ENCODE measurements around the gene LRRC9. TPM values are rescaled to one million over a fixed set of nuclear protein-coding genes. Genes with fewer than 3 reads are reported as not detected.
"Not testable (repeated sequence)": the region's sequence is repeated elsewhere in the genome, so short reads cannot be mapped to it uniquely, and the experiment has no call there.

The LRRC9 gene
- total and polyA plus RNA-seq, 3 donors from 2014 or later = 4.3 to 11.0 (median 10.1) TPM

DNA sequence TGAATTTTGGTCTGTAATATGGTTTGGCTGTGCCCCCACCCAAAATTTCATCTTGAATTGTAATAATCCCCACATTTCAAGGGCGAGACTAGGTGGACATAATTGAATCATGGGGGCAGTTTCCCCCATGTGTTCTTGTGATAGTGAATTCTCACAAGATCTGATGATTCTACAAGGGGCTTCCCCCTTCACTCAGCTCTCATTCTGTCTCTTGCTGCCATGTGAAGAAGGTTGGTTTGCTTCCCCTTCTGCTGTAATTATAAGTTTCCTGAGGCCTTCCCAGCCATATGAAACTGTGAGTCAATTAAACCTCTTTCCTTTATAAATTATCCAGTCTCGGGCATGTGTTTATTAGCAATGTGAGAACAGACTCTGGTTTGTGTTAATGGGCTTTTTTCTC, 5.9 kb downstream of the LRRC9 start:
- no peaks in the 10 kb centered on the region for H3K27me3 ChIP-seq
- WGBS, 2 donors = 75 to 87% methylated on average over 2 of the region's 2 CpGs
- no peak overlapping the region for H3K4me3 ChIP-seq
- H3K9me3 ChIP-seq = no peaks in the 10 kb centered on the region
- no peak for DNase-seq
- intact Hi-C loops (cut with DNase I; ENCODE audit: low total_unique reads) = no loop called here
- TF ChIP-seq POLR2A (IDR thresholded peaks at IDR 0.05) (no peak), CTCF (IDR thresholded peaks at IDR 0.05) (no peak)
- no peak overlapping the region for H3K27ac ChIP-seq
- H3K36me3 ChIP-seq (ENCODE audit: low read depth, missing control alignments) = no peaks in the 10 kb centered on the region
- no peaks in the 10 kb centered on the region for H3K4me1 ChIP-seq

DNA sequence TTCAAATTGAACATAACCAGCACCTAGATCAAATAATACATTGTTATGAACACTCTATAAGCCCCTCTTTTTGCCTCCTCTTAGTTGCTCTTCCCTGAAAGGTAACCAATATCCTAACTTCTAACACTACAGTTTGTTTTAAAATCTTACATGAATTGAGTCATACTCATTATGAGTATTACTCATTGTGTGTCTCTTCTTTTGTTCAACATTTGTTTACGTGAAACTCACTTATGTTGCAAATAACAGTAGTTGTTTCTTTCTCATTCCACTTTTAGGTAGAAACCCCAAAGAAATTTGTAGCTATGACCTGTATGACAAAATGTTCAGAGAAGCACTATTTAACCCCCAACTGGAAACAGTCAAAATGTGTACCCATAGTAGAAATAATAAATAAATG, 6.6 kb downstream of the LRRC9 start:
- WGBS, 2 donors = 96% methylated on average over 1 of the region's 1 CpG

DNA sequence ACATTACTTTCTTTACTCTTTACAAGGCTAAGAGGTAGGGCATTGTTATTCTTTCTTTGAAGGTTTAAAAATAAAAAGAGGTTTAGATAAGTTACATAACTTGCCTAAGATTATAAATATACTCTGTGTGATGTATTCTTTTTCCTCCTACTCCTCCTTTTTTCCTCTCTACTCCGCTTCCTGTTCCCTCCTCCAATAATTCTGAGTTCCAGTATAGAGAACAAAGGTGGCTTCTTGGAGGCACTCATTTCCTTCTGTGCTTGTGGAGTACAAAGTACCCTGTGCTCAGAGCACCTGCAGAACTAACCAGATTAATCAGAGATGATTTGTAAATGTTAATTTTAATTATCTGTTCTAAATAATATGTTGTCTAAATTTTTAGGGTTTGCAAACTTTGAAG, 11.3 kb downstream of the LRRC9 start:
- no peak for DNase-seq
- Histone ChIP-seq H3K27ac (no peak overlapping the region), H3K27me3 (no peaks in the 10 kb centered on the region), H3K4me3 (no peak overlapping the region), H3K36me3 (ENCODE audit: low read depth, missing control alignments) (no peaks in the 10 kb centered on the region), H3K9me3 (no peaks in the 10 kb centered on the region), H3K4me1 (no peaks in the 10 kb centered on the region)
- TF ChIP-seq CTCF (IDR thresholded peaks at IDR 0.05) = no peak
- TF ChIP-seq POLR2A (IDR thresholded peaks at IDR 0.05) = no peak
- intact Hi-C loops (cut with DNase I; ENCODE audit: low total_unique reads) = no loop called here
- WGBS, 2 donors = 61 to 74% methylated on average over 1 of the region's 1 CpG

More for the DNA sequence above, 6.6 kb downstream of the LRRC9 start:
- H3K27me3 ChIP-seq = no peaks in the 10 kb centered on the region
- no peaks in the 10 kb centered on the region for H3K9me3 ChIP-seq
- no peak for DNase-seq
- no peak overlapping the region for H3K4me3 ChIP-seq
- intact Hi-C loops (cut with DNase I; ENCODE audit: low total_unique reads) = no loop called here
- no peak overlapping the region for H3K27ac ChIP-seq
- no peaks in the 10 kb centered on the region for H3K36me3 ChIP-seq (ENCODE audit: low read depth, missing control alignments)
- H3K4me1 ChIP-seq = no peaks in the 10 kb centered on the region
- TF ChIP-seq POLR2A (IDR thresholded peaks at IDR 0.05) (no peak), CTCF (IDR thresholded peaks at IDR 0.05) (no peak)

GRCh38 chr14:59936145-59936544, 16.2 kb downstream of the LRRC9 start:
- no peak for TF ChIP-seq POLR2A (IDR thresholded peaks at IDR 0.05)
- TF ChIP-seq CTCF (IDR thresholded peaks at IDR 0.05) = no peak
- no peak for DNase-seq
- no peaks in the 10 kb centered on the region for H3K36me3 ChIP-seq (ENCODE audit: low read depth, missing control alignments)
- 47 to 75% methylated on average over 1 of the region's 1 CpG for WGBS, 2 donors
- H3K27me3 ChIP-seq = no peaks in the 10 kb centered on the region
- no peak overlapping the region for H3K27ac ChIP-seq
- no peak overlapping the region for H3K4me3 ChIP-seq
- H3K9me3 ChIP-seq = no peaks in the 10 kb centered on the region
- intact Hi-C loops (cut with DNase I; ENCODE audit: low total_unique reads) = no loop called here
- H3K4me1 ChIP-seq = no peaks in the 10 kb centered on the region

DNA sequence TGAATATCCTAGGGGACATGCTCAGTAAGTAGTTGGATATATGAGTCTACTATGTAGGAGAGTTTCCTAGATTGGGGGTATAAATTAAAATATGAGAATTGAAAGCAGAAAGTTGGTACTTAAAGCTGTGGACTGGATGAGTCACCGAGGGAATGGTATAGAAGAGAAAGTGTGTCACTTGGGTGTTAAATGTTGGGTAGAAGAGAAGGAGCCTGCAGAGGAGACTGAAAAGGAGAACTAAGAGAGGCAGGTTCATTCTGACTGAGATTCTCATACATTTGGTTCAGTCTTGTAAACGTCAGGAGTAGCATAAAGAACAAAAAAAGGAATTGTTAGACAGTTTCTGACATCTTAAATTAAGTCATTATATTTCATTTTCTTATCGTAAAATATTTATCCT, 19.9 kb downstream of the LRRC9 start:
- intact Hi-C loops (cut with DNase I; ENCODE audit: low total_unique reads) = no loop called here
- no peaks in the 10 kb centered on the region for H3K4me1 ChIP-seq
- H3K4me3 ChIP-seq = no peak overlapping the region
- DNase-seq = no peak
- TF ChIP-seq POLR2A (IDR thresholded peaks at IDR 0.05) (no peak), CTCF (IDR thresholded peaks at IDR 0.05) (no peak)
- no peak overlapping the region for H3K27ac ChIP-seq
- H3K27me3 ChIP-seq = no peaks in the 10 kb centered on the region
- H3K9me3 ChIP-seq = no peaks in the 10 kb centered on the region
- H3K36me3 ChIP-seq (ENCODE audit: low read depth, missing control alignments) = no peaks in the 10 kb centered on the region
- WGBS, 2 donors = 79 to 81% methylated on average over 3 of the region's 3 CpGs

GRCh38 chr14:59942296-59942862, 22.4 kb downstream of the LRRC9 start:
- intact Hi-C loops (cut with DNase I; ENCODE audit: low total_unique reads); DNase-seq; H3K4me1 ChIP-seq; H3K36me3 ChIP-seq (ENCODE audit: low read depth, missing control alignments); H3K4me3 ChIP-seq; H3K27ac ChIP-seq; H3K27me3 ChIP-seq; H3K9me3 ChIP-seq: not testable (repeated sequence)
- WGBS, 2 donors = 67 to 76% methylated on average over 10 of the region's 10 CpGs
